Neural progenitor cell (in vitro differentiated cells): Measurements from ENCODE around the gene CBL.

Experiments
- EZH2 ChIP-seq: fragments of 200-600 bp; sonication (generic); IDR thresholded peaks from 2 replicates; pipeline ENCODE4 v1.6.1; 2017; ENCODE audit warnings: antibody characterized with exemption, mild to moderate bottlenecking, moderate library complexity
- TF ChIP-seq, protein P1 (sequence below): fragments of 200-600 bp; sonication (generic); IDR thresholded peaks from 2 replicates; pipeline ENCODE4 v1.5.1; 2017; ENCODE audit warnings: antibody characterized with exemption, mild to moderate bottlenecking

- TF ChIP-seq, protein P1, sequence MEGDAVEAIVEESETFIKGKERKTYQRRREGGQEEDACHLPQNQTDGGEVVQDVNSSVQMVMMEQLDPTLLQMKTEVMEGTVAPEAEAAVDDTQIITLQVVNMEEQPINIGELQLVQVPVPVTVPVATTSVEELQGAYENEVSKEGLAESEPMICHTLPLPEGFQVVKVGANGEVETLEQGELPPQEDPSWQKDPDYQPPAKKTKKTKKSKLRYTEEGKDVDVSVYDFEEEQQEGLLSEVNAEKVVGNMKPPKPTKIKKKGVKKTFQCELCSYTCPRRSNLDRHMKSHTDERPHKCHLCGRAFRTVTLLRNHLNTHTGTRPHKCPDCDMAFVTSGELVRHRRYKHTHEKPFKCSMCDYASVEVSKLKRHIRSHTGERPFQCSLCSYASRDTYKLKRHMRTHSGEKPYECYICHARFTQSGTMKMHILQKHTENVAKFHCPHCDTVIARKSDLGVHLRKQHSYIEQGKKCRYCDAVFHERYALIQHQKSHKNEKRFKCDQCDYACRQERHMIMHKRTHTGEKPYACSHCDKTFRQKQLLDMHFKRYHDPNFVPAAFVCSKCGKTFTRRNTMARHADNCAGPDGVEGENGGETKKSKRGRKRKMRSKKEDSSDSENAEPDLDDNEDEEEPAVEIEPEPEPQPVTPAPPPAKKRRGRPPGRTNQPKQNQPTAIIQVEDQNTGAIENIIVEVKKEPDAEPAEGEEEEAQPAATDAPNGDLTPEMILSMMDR, result no peak
- TF ChIP-seq EZH2, result no peak
Observed at GRCh38 chr11:119188067-119188466, 18.1 kb upstream of the CBL start.
